Activated CD4-positive, alpha-beta T cell treated with anti-CD3 and anti-CD28 coated beads, Interleukin-2, amount 10 ng/mL, durations not matched to agents 7 days and 5 days (primary cell): Measurements from ENCODE around the gene OR4A15. TPM values are rescaled to one million over a fixed set of nuclear protein-coding genes. Genes with fewer than 3 reads are reported as not detected.

Experiments
- CTCF ChIA-PET: fragments of 350-600 bp; sonication (Branson Sonifier 250); formaldehyde crosslinking; loops from one replicate; lab custom pipeline; 2021; ENCODE audit warnings: antibody characterized with exemption; lab: Charles Lee
- POLR2A ChIA-PET: fragments of 350-600 bp; sonication (Branson Sonifier 250); formaldehyde crosslinking; loops from one replicate; lab custom pipeline; 2021; ENCODE audit warnings: antibody characterized with exemption; lab: Charles Lee
- DNase-seq: peaks from one replicate; pipeline ENCODE4 v3.0.0-alpha.2; 2020
- H3K27ac Mint-ChIP-seq: one replicate; pipeline ENCODE4 v1.8.0; 2021; ENCODE audit warnings: mild to moderate bottlenecking, moderate library complexity, mixed read lengths
- H3K27me3 Mint-ChIP-seq: one replicate; pipeline ENCODE4 v1.8.0; 2021; ENCODE audit warnings: mixed read lengths
- H3K36me3 Mint-ChIP-seq: one replicate; pipeline ENCODE4 v1.8.0; 2021; ENCODE audit warnings: low read depth, mixed read lengths
- H3K4me1 Mint-ChIP-seq: one replicate; pipeline ENCODE4 v1.8.0; 2021; ENCODE audit warnings: mixed read lengths
- H3K4me3 Mint-ChIP-seq: one replicate; pipeline ENCODE4 v1.8.0; 2021; ENCODE audit warnings: mild to moderate bottlenecking, moderate library complexity, mixed read lengths
- H3K9me3 Mint-ChIP-seq: one replicate; pipeline ENCODE4 v1.8.0; 2021; ENCODE audit warnings: mixed read lengths
- total RNA-seq, 2 experiments: library from RNA; stranded (reverse); gene quantifications; one replicate each; pipeline ENCODE4 v1.2.3, GENCODE V29; 2021

OR4A15 gene
- not detected for total RNA-seq

DNA sequence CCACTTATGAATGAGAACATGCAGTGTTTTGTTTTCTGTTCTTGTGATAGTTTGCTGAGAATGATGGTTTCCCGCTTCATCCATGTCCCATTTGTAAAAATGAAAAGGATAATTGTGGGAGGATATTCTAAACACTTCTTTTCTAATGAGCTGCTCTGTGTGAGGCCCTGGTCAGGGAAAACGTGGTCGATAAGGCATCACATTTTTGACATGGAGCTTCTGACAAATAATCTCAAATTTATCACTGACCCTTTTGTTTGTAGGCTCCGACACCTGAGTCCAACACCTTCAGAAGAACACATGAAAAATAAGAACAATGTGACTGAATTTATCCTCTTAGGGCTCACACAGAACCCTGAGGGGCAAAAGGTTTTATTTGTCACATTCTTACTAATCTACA is at the start of gene OR4A15:
TSS of gene OR4A15 (plus strand) at position 301 of the 400 bp plus-strand sequence. CDS start at position 301, 0 bp downstream.
- CTCF ChIA-PET: no interaction called here
- no peaks in the 10 kb centered on the region for H3K4me1 Mint-ChIP-seq

DNA sequence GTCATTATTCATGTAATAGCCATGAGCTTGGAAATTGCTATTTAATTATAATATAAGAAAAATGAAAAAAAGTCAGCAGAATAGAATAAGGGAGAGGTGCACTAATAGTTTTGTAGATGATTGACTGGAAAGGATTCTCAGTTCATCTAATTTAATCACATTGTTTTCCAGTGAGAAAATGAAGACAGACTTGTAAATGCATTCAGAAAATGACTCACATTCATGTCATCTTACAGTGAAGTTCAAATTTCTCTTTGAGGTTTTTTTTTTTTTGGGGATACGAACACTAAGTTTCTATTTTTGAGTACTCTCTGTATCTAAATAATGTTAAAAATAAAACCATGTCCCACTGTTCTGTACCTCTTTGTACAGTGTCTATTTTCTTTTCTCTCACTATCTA is 43.3 kb upstream of the OR4A15 start:
- H3K27ac Mint-ChIP-seq: no peak overlapping the region
- DNase-seq: no peak
- ChIA-PET POLR2A (no interaction called here), CTCF (no interaction called here)
- H3K27me3 Mint-ChIP-seq: no peaks in the 10 kb centered on the region
- H3K9me3 Mint-ChIP-seq: peaks cover 10% of the 10 kb centered on the region
- H3K4me3 Mint-ChIP-seq: no peak overlapping the region
- H3K36me3 Mint-ChIP-seq: no peaks in the 10 kb centered on the region
- no peaks in the 10 kb centered on the region for H3K4me1 Mint-ChIP-seq

More for the DNA sequence above, at the start of gene OR4A15:
- H3K27me3 Mint-ChIP-seq: no peaks in the 10 kb centered on the region
- DNase-seq: no peak
- POLR2A ChIA-PET: no interaction called here
- no peak within 1 kb of the TSS for H3K27ac Mint-ChIP-seq
- H3K9me3 Mint-ChIP-seq: peaks cover 20% of the 10 kb centered on the region
- H3K36me3 Mint-ChIP-seq: no peaks in the 10 kb centered on the region
- no peak within 1 kb of the TSS for H3K4me3 Mint-ChIP-seq

DNA sequence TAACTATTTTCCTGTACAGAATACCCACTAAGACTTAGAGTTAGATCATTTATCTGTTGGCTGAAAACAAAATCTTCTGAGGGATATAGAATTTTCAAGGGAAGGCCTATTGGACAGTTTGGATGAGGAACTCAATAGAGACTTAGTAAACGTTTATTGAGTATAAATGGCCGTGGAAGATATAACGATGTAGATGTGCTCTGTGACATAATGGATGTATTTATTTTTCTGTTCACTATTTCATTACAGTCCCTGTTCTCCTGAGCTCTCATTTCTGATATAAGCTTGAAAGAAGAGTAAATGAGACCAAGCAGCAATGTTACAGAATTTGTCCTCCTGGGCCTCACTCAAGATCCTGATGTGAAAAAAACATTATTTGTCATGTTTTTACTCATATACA is 24.9 kb upstream of the OR4A15 start, which contains the start of gene OR4A16:
TSS of gene OR4A16 (plus strand) at position 301 of the 400 bp plus-strand sequence. CDS start at position 301, 0 bp downstream.
- Mint-ChIP-seq H3K4me3 (no peak within 1 kb of the TSS), H3K27ac (no peak within 1 kb of the TSS), H3K9me3 (peaks cover 32% of the 10 kb centered on the region), H3K4me1 (no peaks in the 10 kb centered on the region), H3K27me3 (no peaks in the 10 kb centered on the region), H3K36me3 (no peaks in the 10 kb centered on the region)
- ChIA-PET CTCF (no interaction called here), POLR2A (no interaction called here)
- DNase-seq: no peak

DNA sequence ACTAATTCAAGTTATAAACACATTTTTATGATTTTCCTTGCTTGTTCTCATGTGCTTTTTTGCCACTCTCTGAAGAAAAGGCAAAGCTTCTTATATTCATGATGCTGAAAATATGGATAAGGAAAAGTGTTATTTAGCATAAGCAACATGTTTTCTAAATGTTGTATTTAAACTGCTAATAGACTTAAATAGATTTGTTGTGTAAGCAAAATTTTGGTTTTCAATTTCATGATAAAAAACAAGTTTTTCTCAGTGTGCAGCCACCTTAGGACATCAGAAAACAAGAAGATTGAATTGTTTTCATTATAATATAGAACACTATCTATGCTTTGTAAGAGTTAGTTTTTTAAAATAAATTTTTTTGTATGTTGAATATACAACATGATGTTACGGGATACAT is 22.5 kb upstream of the OR4A15 start:
- no peak overlapping the region for H3K27ac Mint-ChIP-seq
- H3K9me3 Mint-ChIP-seq: peaks cover 24% of the 10 kb centered on the region
- POLR2A ChIA-PET: no interaction called here
- CTCF ChIA-PET: no interaction called here
- H3K27me3 Mint-ChIP-seq: no peaks in the 10 kb centered on the region
- H3K4me1 Mint-ChIP-seq: no peaks in the 10 kb centered on the region
- H3K36me3 Mint-ChIP-seq: no peaks in the 10 kb centered on the region
- H3K4me3 Mint-ChIP-seq: no peak overlapping the region
- no peak for DNase-seq

DNA sequence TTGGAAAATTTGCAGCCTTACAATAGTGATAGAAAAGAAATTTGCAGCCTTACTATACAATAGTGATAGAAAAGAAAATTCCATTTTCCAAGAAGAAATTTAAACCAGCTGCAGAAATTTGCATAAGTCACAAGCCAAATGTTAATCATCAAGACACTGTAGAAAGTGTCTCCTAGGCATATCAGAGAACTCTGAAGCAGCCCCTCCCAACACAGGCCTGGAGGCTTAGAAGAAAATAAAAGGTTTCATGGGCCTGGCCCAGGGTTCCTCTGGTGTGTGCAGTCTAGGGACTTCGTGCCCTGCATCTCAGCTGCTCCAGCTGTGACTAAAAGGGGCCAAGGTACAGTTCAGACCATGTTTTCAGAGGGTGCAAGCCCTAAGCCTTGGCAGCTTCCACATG is 18.7 kb upstream of the OR4A15 start:
- H3K27me3 Mint-ChIP-seq: no peaks in the 10 kb centered on the region
- peaks cover 19% of the 10 kb centered on the region for H3K9me3 Mint-ChIP-seq
- ChIA-PET CTCF (no interaction called here), POLR2A (no interaction called here)
- no peak overlapping the region for H3K4me3 Mint-ChIP-seq
- no peak overlapping the region for H3K27ac Mint-ChIP-seq
- no peak for DNase-seq
- H3K4me1 Mint-ChIP-seq: no peaks in the 10 kb centered on the region
- no peaks in the 10 kb centered on the region for H3K36me3 Mint-ChIP-seq

DNA sequence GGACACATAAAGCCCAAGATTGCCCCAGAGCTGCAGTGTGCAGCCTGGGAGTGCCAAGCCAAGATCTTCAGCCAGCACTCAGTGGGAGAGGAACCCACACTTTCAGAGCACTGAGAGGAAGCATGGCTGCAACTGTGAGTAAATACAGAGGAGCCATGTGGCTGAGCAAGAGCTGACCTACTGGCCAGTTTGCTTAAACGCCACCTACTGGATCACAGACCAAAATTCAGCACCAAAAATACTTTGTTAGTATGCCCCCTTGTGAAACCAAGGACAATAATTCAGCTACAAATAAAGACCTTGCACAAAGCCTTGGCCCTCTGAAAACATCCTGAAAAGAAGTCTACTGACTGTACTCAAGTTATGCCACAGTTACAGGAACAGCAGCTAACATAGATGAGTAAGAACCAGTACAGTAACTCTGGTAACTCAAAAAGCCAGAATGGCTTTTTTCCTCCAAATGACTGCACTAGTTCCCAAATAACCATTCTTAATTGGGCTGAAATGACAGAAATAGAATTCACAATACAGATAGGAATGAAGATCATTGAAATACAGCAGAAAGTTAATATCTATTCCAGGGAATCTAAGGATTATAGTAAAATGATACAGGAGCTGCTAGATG is 10.1 kb upstream of the OR4A15 start:
- CTCF ChIA-PET: no interaction called here
- no peaks in the 10 kb centered on the region for H3K27me3 Mint-ChIP-seq
- DNase-seq: no peak
- POLR2A ChIA-PET: no interaction called here
- H3K4me3 Mint-ChIP-seq: no peak overlapping the region
- no peaks in the 10 kb centered on the region for H3K4me1 Mint-ChIP-seq
- H3K36me3 Mint-ChIP-seq: no peaks in the 10 kb centered on the region
- peaks cover 29% of the 10 kb centered on the region for H3K9me3 Mint-ChIP-seq
- no peak overlapping the region for H3K27ac Mint-ChIP-seq

DNA sequence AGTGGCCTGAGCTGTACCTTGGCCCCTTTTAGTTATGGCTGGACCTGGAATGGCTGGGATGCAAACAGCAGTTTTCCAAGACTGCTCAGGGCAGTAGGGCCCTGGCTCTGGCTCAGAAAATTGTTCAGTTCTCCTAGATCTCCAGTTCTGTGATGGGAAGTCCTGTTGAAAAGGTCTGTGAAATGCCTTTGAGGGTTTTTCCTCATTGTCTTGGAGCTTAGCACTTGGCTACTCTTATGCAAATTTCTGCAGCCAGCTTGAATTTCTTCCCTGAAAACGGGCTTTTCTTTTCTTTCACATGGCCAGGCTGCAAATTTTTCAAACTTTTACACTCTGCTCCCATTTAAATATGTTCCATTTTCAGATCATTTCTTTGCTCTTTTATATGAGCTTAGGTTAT is 33.2 kb downstream of the OR4A15 start:
- no peak for DNase-seq
- Mint-ChIP-seq H3K27ac (no peak overlapping the region), H3K36me3 (no peaks in the 10 kb centered on the region), H3K27me3 (no peaks in the 10 kb centered on the region), H3K4me3 (no peak overlapping the region), H3K9me3 (peaks cover 26% of the 10 kb centered on the region), H3K4me1 (no peaks in the 10 kb centered on the region)
- POLR2A ChIA-PET: no interaction called here
- CTCF ChIA-PET: no interaction called here

Other genes starting within 250 kb of the OR4A15 start
- not detected for gene TRIM48, start 105.8 kb upstream of the OR4A15 start, total RNA-seq
- gene OR4A16, start 24.8 kb upstream of the OR4A15 start, total RNA-seq: not detected
- gene OR4C15, start 186.5 kb downstream of the OR4A15 start, total RNA-seq: not detected
- gene OR4C16, start 204.2 kb downstream of the OR4A15 start, total RNA-seq: not detected
- not detected for gene OR4C11, start 239.7 kb downstream of the OR4A15 start, total RNA-seq